ENCODE measurements around the gene SUMF1.

GRCh38 chr3:4355401-4356219, 111.5 kb downstream of the SUMF1 start:
- TF ChIP-seq CTCF (IDR thresholded peaks at IDR 0.05), result no peak
- no peak for TF ChIP-seq POLR2A (IDR thresholded peaks at IDR 0.05)
